Activated CD4-positive, CD25-positive, alpha-beta regulatory T cell (primary cell): ENCODE results near the gene RBPJ.

Source experiments
- DNase-seq, 4 experiments: peaks; one replicate each; lab custom pipeline; 2025; lab: John Stamatoyannopoulos, UW

Gene RBPJ

GRCh38 chr4:26320538-26321372, at the start of gene RBPJ:
RBPJ (plus strand) TSS chr4:26321014; CDS start chr4:26321029, 15 bp downstream.
- peak; percentile 59 to 73 (median 66) for DNase-seq

GRCh38 chr4:26271703-26272102, 49.1 kb upstream of the RBPJ start:
- no peak for DNase-seq

- no peak for DNase-seq
These were observed 47.9 kb upstream of the RBPJ start for GRCh38 chr4:26272654-26273615.

GRCh38 chr4:26273616-26273980, 47.2 kb upstream of the RBPJ start:
- no peak for DNase-seq

- no peak for DNase-seq
These were observed 45.5 kb upstream of the RBPJ start for GRCh38 chr4:26275281-26275680.

GRCh38 chr4:26279446-26279845, 41.4 kb upstream of the RBPJ start:
- no peak for DNase-seq

GRCh38 chr4:26281881-26282280, 38.9 kb upstream of the RBPJ start:
- no peak for DNase-seq

GRCh38 chr4:26284536-26284935, 36.3 kb upstream of the RBPJ start:
- no peak for DNase-seq

- DNase-seq: no peak
These were observed 35.5 kb upstream of the RBPJ start for GRCh38 chr4:26285272-26285671.

GRCh38 chr4:26287756-26288155, 33.1 kb upstream of the RBPJ start:
- DNase-seq: no peak

- no peak for DNase-seq
These were observed 32.4 kb upstream of the RBPJ start for GRCh38 chr4:26288355-26288909.

GRCh38 chr4:26289401-26289800, 31.4 kb upstream of the RBPJ start:
- no peak for DNase-seq

GRCh38 chr4:26290321-26290720, 30.5 kb upstream of the RBPJ start:
- no peak for DNase-seq

- no peak for DNase-seq
These were observed 25.9 kb upstream of the RBPJ start for GRCh38 chr4:26294904-26295303.

- DNase-seq: no peak
These were observed 24.8 kb upstream of the RBPJ start for GRCh38 chr4:26296021-26296420.

- DNase-seq: no peak
These were observed 24.3 kb upstream of the RBPJ start for GRCh38 chr4:26296514-26296913.

GRCh38 chr4:26297219-26297618, 23.6 kb upstream of the RBPJ start:
- DNase-seq: no peak

- DNase-seq: no peak
These were observed 22.4 kb upstream of the RBPJ start for GRCh38 chr4:26298198-26298947.

- no peak for DNase-seq
These were observed 21.4 kb upstream of the RBPJ start for GRCh38 chr4:26299254-26299882.

- no peak for DNase-seq
These were observed 20.2 kb upstream of the RBPJ start for GRCh38 chr4:26300314-26301307.
